ENCODE measurements around the gene SPRING1.

Gene SPRING1, protein sequence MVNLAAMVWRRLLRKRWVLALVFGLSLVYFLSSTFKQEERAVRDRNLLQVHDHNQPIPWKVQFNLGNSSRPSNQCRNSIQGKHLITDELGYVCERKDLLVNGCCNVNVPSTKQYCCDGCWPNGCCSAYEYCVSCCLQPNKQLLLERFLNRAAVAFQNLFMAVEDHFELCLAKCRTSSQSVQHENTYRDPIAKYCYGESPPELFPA

DNA sequence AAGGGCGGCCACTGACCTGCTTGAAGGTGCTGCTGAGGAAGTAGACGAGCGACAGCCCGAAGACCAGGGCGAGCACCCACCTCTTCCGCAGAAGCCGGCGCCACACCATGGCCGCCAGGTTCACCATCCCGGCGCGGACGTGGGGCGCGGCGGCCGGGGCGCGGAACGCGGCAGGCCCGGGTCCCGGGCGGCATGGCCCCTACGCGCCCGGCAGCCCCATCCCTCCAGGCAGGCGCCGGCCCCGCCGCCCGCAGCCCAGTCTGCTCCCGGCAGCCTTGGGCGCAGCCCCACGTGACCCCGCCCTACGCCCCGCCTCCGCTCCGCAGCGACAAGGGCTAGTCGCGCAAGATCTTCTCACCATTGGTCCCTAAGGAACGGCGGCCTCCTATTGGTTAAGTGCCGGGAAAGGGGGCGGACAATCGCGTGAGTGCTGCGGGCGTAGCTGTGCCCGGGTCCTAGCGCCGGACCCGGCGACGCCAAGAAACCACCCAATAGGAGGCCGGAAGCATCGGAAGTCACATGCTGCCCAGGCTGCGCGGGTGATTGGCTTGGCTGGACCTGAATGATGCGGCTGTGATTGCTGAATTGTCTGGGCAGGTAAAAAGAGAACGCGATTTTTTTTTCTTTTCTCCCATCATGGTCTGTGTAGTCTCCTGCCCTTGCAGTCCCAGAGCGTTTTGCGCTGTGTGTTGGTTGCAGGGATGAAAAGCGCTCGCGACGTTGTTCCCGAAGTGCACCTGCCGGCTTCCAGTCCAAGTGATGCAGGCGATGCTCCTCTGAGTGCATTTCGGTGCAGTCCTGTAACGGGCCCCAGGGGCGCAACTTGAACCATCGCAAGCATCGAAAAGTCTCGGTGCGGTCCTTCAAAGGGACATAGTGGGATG, at the start of gene SPRING1, which contains the start of gene RNFT2:
SPRING1 (minus strand) TSS at position 296 of the 884 bp plus-strand sequence; CDS start at position 127, 169 bp downstream.
RNFT2 (plus strand) TSS at position 542 of the 884 bp plus-strand sequence. CDS start 2,183 bp downstream, outside the sequence.
- H3K4me3 ChIP-seq (ENCODE audit: low read depth, low read length), result peak within 1 kb of the TSS; percentile 69
- TF ChIP-seq, protein P1, sequence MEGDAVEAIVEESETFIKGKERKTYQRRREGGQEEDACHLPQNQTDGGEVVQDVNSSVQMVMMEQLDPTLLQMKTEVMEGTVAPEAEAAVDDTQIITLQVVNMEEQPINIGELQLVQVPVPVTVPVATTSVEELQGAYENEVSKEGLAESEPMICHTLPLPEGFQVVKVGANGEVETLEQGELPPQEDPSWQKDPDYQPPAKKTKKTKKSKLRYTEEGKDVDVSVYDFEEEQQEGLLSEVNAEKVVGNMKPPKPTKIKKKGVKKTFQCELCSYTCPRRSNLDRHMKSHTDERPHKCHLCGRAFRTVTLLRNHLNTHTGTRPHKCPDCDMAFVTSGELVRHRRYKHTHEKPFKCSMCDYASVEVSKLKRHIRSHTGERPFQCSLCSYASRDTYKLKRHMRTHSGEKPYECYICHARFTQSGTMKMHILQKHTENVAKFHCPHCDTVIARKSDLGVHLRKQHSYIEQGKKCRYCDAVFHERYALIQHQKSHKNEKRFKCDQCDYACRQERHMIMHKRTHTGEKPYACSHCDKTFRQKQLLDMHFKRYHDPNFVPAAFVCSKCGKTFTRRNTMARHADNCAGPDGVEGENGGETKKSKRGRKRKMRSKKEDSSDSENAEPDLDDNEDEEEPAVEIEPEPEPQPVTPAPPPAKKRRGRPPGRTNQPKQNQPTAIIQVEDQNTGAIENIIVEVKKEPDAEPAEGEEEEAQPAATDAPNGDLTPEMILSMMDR (IDR thresholded peaks at IDR 0.05; ENCODE audit: insufficient read depth, low read depth, low read length, missing control alignments), result no peak
- peak; percentile 99 for DNase-seq (ENCODE audit: low read depth)

DNA sequence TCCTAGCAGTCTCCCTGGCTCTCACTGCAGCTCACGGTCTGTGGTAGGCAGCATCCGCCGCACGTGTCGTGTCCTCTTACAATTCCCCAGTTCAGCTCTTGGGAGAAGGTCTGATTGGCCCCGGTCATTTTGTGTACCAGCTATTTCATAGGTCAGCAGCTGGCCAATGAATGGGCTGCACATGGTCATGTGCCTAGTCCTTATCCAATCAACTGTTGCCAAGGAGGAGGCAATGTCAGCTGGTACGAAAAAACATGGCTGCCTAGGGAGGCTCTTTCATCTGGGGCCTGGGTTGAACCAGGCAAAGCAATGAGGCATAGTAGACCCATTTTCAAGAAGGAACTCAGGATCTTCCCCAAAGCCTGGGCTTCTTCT, 46.4 kb upstream of the SPRING1 start:
- H3K4me3 ChIP-seq (ENCODE audit: low read depth, low read length), result no peak overlapping the region
- DNase-seq (ENCODE audit: low read depth), result peak; percentile 13
- TF ChIP-seq, protein P1 (IDR thresholded peaks at IDR 0.05; ENCODE audit: insufficient read depth, low read depth, low read length, missing control alignments), result no peak

DNA sequence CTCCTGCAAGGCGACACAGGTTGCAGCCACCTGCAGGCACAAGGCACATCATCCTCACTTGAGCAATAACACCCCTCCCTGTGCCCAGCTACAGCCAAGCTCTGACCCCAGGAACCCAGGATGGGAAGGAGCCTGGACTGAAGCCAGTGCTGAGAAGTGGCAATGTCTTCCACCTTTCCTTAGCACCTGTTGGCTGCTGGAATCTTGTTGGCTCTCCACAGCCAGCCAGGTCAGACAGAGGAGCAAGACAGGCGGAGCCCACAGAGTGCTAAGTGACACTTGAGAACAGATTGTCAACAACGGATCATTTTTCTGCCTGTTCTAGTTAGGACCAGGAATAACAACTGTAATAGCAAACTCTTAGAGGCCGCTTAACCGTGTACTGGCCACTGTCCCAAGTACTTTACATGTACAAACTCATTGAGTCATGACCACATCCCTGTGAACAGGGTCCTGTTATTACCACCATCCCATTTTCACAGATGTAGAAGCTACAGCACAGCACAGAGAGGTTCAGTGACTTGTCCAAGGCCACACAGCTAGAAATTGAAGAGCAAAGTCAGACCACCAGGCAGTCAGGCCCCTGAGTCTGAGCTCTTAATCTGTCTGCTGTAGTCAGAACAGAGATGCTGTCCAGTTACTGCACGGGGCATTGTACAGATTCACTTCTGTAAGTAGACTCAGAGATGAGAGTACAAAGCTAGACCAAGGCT, 45.8 kb upstream of the SPRING1 start:
- TF ChIP-seq, protein P1 (IDR thresholded peaks at IDR 0.05; ENCODE audit: insufficient read depth, low read depth, low read length, missing control alignments), result no peak
- no peak for DNase-seq (ENCODE audit: low read depth)
- H3K4me3 ChIP-seq (ENCODE audit: low read depth, low read length), result no peak overlapping the region

DNA sequence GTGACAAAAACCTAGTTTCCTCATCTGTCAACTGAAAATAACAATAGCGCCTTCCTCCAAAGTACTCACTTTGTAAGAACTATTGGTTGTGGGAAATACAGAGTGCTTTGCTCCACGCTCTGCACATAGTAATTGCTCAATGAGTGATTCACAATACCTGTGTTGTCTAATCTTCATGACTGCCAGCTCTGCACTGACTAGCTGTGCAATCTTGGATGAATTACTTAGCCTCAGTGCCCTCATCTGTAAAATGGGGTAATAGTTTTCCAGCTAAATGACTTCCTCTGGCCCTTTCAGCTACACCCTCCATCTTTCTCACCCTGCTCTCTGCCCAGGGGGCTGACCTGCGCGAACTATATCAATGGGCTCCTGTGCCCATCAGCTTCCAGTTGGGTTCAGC, 43.1 kb upstream of the SPRING1 start:
- no peak overlapping the region for H3K4me3 ChIP-seq (ENCODE audit: low read depth, low read length)
- DNase-seq (ENCODE audit: low read depth), result no peak
- TF ChIP-seq, protein P1 (IDR thresholded peaks at IDR 0.05; ENCODE audit: insufficient read depth, low read depth, low read length, missing control alignments), result no peak

DNA sequence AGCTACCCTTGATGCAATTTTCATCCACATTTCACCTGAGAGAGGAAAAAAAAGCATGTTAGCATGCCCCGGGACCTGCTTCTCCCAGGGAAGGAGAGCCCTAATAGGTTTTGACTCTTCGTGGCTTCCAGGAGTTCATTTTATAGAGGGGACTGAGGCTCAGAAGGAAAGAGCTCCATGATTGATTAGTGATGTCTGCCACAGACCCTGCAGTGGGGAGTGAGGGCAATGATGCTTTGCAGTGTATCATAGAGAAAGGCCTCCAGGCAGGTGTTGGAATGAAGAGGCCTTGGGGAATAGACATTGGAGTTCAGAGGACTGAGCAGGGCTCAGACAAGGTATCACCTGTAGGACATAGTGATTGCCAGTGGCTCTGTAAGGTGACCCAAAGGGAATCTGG, 41.7 kb upstream of the SPRING1 start:
- DNase-seq (ENCODE audit: low read depth), result no peak
- H3K4me3 ChIP-seq (ENCODE audit: low read depth, low read length), result no peak overlapping the region
- TF ChIP-seq, protein P1 (IDR thresholded peaks at IDR 0.05; ENCODE audit: insufficient read depth, low read depth, low read length, missing control alignments), result no peak

DNA sequence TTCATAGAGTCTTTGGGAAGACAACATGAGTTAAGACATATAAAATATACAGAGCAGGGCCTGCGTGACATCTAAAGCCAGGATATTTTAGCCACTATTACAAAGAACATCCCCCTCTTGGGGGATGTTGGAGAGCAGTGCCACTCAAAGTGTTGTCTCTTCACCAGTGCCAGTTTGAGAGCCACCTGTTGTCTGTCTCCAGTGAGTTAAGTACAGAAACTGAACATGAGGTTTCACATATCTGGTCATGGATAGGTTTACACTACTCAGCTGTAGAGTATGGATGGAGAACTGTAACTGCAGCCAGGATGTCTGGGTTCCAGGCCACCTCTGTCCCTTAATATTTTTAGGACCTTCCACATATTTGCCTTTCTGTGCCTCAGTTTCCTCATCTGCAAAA, 39.4 kb upstream of the SPRING1 start:
- TF ChIP-seq, protein P1 (IDR thresholded peaks at IDR 0.05; ENCODE audit: insufficient read depth, low read depth, low read length, missing control alignments), result no peak
- peak; percentile 6 for DNase-seq (ENCODE audit: low read depth)
- H3K4me3 ChIP-seq (ENCODE audit: low read depth, low read length), result no peak overlapping the region
